OCI-LY3 (cell line): ENCODE results near the gene GARIN5B.
"Not testable (repeated sequence)": the region's sequence is repeated elsewhere in the genome, so short reads cannot be mapped to it uniquely, and the experiment has no call there.

ENCODE experiments used
- H2AFZ ChIP-seq: fragments of 200-600, 300-600 bp; shearing (Covaris generic); 2 replicates; pipeline ENCODE4 v1.6.0; 2014; ENCODE audit warnings: antibody characterized with exemption, low read depth, low read length
- H3K27ac ChIP-seq: fragments of 200-600, 300-600 bp; sonication (generic); 2 replicates; pipeline ENCODE4 v1.5.1; 2014; ENCODE audit warnings: mild to moderate bottlenecking, low read length, moderate library complexity, mixed read lengths
- H3K27me3 ChIP-seq: fragments of 200-600, 300-600 bp; sonication (generic); 2 replicates; pipeline ENCODE4 v1.6.1; 2014; ENCODE audit warnings: low read depth, low read length, mixed read lengths
- H3K36me3 ChIP-seq: fragments of 200-600, 300-600 bp; sonication (generic); replicated peaks from 2 replicates; pipeline ENCODE3; 2014; ENCODE audit warnings: low read depth, low read length, mixed read lengths
- H3K4me1 ChIP-seq: fragments of 300-600, 200-600 bp; sonication (generic); 2 replicates; pipeline ENCODE4 v1.6.1; 2014; ENCODE audit warnings: low read length, mixed read lengths
- H3K4me2 ChIP-seq: fragments of 200-600, 300-600 bp; sonication (generic); 2 replicates; pipeline ENCODE4 v1.6.1; 2014; ENCODE audit warnings: low read length, mixed read lengths
- H3K4me3 ChIP-seq: fragments of 300-600, 200-600 bp; sonication (generic); 2 replicates; pipeline ENCODE4 v1.5.1; 2014; ENCODE audit warnings: antibody characterized with exemption, mild to moderate bottlenecking, low read length, moderate library complexity
- H3K79me2 ChIP-seq: fragments of 300-600, 200-600 bp; shearing (Covaris generic); 2 replicates; pipeline ENCODE4 v1.6.1; 2014; ENCODE audit warnings: mild to moderate bottlenecking, low read length, mixed read lengths
- H3K9ac ChIP-seq: fragments of 300-600, 200-600 bp; shearing (Covaris generic); 2 replicates; pipeline ENCODE4 v1.6.0; 2014; ENCODE audit warnings: mild to moderate bottlenecking, low read length, moderate library complexity
- H3K9me3 ChIP-seq: fragments of 200-600, 300-600 bp; shearing (Covaris generic); 2 replicates; pipeline ENCODE4 v1.6.1; 2014; ENCODE audit warnings: low read length, mixed read lengths; ENCODE audit not compliant: insufficient read depth
- H4K20me1 ChIP-seq: fragments of 200-600, 300-600 bp; sonication (generic); 2 replicates; pipeline ENCODE4 v1.6.1; 2016; ENCODE audit warnings: low read length, mixed read lengths; ENCODE audit not compliant: insufficient read depth
- EZH2phosphoT487 ChIP-seq: fragments of 200-600 bp; shearing (Covaris generic); IDR thresholded peaks from 2 replicates; pipeline ENCODE4 v1.6.1; 2018; ENCODE audit warnings: antibody characterized with exemption, mixed run types, low read depth
- TF ChIP-seq, protein P1 (sequence below): fragments of 200-600, 300-600 bp; sonication (generic); IDR thresholded peaks from 2 replicates; pipeline ENCODE4 v1.5.1; 2014; ENCODE audit warnings: antibody characterized with exemption, low read length, low read depth

The GARIN5B gene

DNA sequence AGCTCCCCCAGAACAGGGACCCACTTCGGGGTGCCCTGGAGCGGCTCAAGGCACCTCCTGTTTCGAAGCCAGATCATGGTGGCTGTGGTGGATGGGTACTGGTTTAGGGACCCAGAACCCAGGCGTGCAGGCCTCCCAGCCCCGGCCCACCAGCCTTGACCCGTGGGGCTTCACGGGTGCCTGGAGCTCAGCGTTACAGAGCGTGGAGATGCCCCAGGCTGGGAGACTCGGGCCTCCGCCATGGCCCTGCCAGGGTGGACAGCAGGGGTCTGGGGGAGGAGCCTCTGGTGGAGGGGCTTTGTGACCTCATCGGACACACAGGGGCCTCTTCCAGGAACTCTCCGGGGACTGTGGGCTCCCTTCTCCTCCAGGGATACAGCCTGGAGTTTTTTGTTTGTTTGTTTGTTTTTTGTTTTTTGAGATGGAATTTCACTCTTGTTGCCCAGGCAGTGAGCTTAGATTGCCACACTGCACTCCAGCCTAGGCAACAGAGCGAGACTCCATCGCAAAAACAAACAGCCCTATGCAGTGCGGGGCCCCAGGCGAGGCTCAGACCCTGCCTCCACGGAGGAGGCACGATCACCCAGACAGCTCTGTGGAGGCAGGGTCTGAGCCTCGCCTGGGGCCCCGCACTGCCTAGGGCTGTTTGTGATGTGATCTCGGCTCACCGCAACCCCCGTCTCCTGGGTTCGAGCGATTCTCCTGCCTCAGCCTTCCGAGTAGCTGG lies at the start of gene GARIN5B:
Gene GARIN5B, minus strand, starts transcription at position 271 of the 727 bp plus-strand sequence. Its CDS starts 194 bp downstream, at position 77.
- Histone ChIP-seq H3K27me3 (no peaks in the 10 kb centered on the region), H3K4me2 (no peak within 1 kb of the TSS)
- TF ChIP-seq, protein P1, sequence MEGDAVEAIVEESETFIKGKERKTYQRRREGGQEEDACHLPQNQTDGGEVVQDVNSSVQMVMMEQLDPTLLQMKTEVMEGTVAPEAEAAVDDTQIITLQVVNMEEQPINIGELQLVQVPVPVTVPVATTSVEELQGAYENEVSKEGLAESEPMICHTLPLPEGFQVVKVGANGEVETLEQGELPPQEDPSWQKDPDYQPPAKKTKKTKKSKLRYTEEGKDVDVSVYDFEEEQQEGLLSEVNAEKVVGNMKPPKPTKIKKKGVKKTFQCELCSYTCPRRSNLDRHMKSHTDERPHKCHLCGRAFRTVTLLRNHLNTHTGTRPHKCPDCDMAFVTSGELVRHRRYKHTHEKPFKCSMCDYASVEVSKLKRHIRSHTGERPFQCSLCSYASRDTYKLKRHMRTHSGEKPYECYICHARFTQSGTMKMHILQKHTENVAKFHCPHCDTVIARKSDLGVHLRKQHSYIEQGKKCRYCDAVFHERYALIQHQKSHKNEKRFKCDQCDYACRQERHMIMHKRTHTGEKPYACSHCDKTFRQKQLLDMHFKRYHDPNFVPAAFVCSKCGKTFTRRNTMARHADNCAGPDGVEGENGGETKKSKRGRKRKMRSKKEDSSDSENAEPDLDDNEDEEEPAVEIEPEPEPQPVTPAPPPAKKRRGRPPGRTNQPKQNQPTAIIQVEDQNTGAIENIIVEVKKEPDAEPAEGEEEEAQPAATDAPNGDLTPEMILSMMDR: no peak
- TF ChIP-seq EZH2phosphoT487: no peak

DNA sequence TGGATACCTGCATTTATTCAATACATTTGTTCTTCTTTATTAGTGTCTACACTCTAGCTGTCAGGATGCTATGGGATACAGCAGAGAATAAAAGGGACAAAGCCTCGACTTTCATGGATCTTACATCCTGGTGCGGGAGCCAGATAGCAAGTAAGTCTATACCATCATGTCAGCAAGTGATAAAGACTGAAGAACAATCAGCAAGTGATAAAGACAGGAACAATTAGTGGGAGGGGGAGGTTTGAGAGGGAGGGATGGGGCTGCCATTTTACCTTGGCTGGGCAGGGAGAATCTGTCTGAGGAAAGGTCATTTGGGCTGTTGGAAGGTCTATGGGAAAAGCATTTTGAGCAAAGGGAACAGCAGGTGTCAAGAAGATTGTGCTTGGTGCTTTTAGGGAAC lies 47.1 kb upstream of the GARIN5B start:
- Histone ChIP-seq H3K36me3 (peaks cover 26% of the 10 kb centered on the region), H3K4me1 (peaks cover 19% of the 10 kb centered on the region), H3K4me3 (no peak overlapping the region), H2AFZ (no peak overlapping the region), H3K4me2 (no peak overlapping the region), H3K79me2 (peaks cover 24% of the 10 kb centered on the region), H3K27me3 (no peaks in the 10 kb centered on the region), H3K9ac (no peak overlapping the region), H3K9me3 (peaks cover 3% of the 10 kb centered on the region), H4K20me1 (peaks cover 15% of the 10 kb centered on the region), H3K27ac (no peak overlapping the region)
- TF ChIP-seq EZH2phosphoT487: no peak
- TF ChIP-seq, protein P1: no peak

More for the DNA sequence above, at the start of gene GARIN5B:
- Histone ChIP-seq H4K20me1 (no peaks in the 10 kb centered on the region), H3K9ac (no peak within 1 kb of the TSS), H3K4me1 (no peaks in the 10 kb centered on the region), H2AFZ (no peak within 1 kb of the TSS), H3K36me3 (no peaks in the 10 kb centered on the region), H3K4me3 (no peak within 1 kb of the TSS), H3K9me3 (no peaks in the 10 kb centered on the region), H3K27ac (no peak within 1 kb of the TSS), H3K79me2 (no peaks in the 10 kb centered on the region)

DNA sequence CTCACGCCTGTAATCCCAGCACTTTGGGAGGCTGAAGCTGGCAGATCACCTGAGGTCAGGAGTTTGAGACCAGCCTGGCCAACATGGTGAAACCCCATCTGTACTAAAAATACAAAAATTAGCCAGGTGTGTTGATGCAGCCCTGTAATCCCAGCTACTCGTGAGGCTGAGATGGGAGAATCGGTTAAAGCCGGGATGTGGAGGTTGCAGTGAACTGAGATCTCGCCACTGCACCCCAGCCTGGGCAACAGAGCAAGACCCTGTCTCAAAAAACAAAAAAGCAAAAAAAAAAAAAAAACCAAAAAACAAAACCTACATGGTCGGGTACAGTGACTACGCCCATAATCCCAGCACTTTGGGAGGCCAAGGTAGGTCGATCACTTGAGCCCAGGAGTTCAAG lies 46.1 kb upstream of the GARIN5B start:
- not testable (repeated sequence) for H2AFZ ChIP-seq, H3K4me2 ChIP-seq, H3K9ac ChIP-seq, H3K9me3 ChIP-seq, H3K4me3 ChIP-seq, H3K27me3 ChIP-seq
- Histone ChIP-seq H3K27ac (peak overlapping the region; percentile 87; the same call in 1 of the 2 replicates), H3K36me3 (peaks cover 31% of the 10 kb centered on the region), H3K79me2 (peaks cover 31% of the 10 kb centered on the region), H4K20me1 (peaks cover 21% of the 10 kb centered on the region), H3K4me1 (peaks cover 19% of the 10 kb centered on the region)

DNA sequence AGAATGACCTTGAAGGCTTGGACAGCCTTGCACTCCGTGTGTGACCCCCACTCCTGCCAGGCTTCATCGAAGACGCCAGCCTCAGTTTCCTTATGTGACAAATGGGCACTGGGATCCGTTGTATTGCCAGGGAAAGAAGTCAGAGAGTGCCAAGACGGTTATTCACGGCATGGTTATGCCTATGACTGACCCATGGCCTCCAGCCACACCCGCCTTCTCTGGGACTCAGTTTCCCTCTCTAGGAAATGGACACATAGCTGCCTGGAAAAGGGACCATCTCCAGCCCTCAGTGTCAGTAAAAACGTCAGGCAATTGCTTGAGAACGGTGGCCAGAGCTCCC lies 45.4 kb upstream of the GARIN5B start:
- Histone ChIP-seq H2AFZ (peak overlapping the region; percentile 49; the same call in 1 of the 2 replicates), H3K27me3 (no peaks in the 10 kb centered on the region), H3K4me2 (peak overlapping the region; percentile 85), H3K79me2 (peaks cover 35% of the 10 kb centered on the region), H3K27ac (peak overlapping the region; percentile 87), H3K9me3 (peaks cover 3% of the 10 kb centered on the region), H3K36me3 (peaks cover 36% of the 10 kb centered on the region), H3K9ac (peak overlapping the region; percentile 77), H3K4me1 (peaks cover 19% of the 10 kb centered on the region), H4K20me1 (peaks cover 26% of the 10 kb centered on the region), H3K4me3 (peak overlapping the region; percentile 86)
- TF ChIP-seq, protein P1: no peak
- no peak for TF ChIP-seq EZH2phosphoT487
